ENCODE data around the gene OBP2B.

- TF ChIP-seq CTCF (optimal IDR thresholded peaks at IDR 0.05 in 1 of 3, IDR thresholded peaks at IDR 0.05 in 1 of 3, conservative IDR thresholded peaks at IDR 0.05 in 1 of 3; ENCODE audit: extremely low read depth in 1 of 3, insufficient read depth in 2 of 3, low read length in 3 of 3) = no peak
- TF ChIP-seq EZH2 (IDR thresholded peaks at IDR 0.05; ENCODE audit: low read length) = no peak
Observed at GRCh38 chr9:133167096-133167730, 41.8 kb downstream of the OBP2B start.
